ENCODE results near the gene TAS2R3. TPM values are rescaled to one million over a fixed set of nuclear protein-coding genes. Genes with fewer than 3 reads are reported as not detected.

The TAS2R3 gene
- total and polyA plus RNA-seq, 10 donors = 1.5 to 9.3 (median 4.8) TPM; not detected in 3

DNA sequence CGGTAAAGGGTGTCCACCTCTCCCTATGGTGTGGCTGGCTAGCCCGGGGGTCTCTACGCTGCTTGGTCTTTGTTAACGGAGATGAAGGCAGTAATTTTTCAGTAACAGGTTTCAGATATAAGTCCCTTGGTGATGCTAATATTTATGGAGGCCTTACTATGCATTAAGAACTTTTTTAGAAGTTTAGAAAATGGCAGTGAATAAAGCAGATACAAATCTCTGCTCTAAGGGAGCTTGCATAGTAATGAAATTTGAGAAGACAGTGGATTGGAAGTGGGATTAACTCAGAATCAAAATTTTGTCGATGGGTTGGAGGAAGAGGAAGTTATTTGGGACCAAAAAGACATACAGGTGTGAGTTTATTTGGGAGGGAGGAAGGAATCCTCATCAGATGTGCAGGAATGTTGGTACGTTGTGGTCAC is 25.3 kb upstream of the TAS2R3 start:
- TF ChIP-seq POLR2AphosphoS5 (IDR thresholded peaks at IDR 0.05) (no peak), POLR2A (IDR thresholded peaks at IDR 0.05) (no peak)
- TF ChIP-seq, protein P1, sequence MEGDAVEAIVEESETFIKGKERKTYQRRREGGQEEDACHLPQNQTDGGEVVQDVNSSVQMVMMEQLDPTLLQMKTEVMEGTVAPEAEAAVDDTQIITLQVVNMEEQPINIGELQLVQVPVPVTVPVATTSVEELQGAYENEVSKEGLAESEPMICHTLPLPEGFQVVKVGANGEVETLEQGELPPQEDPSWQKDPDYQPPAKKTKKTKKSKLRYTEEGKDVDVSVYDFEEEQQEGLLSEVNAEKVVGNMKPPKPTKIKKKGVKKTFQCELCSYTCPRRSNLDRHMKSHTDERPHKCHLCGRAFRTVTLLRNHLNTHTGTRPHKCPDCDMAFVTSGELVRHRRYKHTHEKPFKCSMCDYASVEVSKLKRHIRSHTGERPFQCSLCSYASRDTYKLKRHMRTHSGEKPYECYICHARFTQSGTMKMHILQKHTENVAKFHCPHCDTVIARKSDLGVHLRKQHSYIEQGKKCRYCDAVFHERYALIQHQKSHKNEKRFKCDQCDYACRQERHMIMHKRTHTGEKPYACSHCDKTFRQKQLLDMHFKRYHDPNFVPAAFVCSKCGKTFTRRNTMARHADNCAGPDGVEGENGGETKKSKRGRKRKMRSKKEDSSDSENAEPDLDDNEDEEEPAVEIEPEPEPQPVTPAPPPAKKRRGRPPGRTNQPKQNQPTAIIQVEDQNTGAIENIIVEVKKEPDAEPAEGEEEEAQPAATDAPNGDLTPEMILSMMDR (IDR thresholded peaks at IDR 0.05 in 8 of 11, conservative IDR thresholded peaks at IDR 0.05 in 3 of 11) = no peak
- 0 to 2% (median 1%) methylated on average over 6 of the region's 6 CpGs for WGBS, 5 donors
- intact Hi-C loops (cut with DNase I; ENCODE audit: low total_unique reads) = loop anchor here (10.0 kb wide), 1 partner anchor 84 kb away; no protein-coding TSS in a partner anchor

DNA sequence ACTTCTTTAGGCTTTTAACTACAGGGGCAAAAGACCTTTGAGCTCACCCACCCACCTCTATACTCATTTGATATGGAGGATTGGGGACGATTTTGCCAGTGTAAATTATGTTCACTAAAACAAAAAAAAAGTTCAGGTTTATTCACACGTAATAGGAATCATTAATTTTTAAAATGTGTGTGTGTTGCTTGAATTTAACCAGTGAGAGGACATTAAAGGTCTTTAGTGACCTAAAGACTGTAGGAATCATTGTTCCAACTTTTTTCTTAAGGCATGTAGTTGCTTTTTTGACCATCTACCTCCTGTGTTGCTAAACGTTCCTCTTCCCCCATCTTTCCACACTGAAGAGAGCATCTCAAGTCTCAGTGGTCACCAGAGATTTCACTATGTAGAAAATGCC is 24.6 kb upstream of the TAS2R3 start:
- peaks cover 18 to 55% (median 43%) of the 10 kb centered on the region in 6 donors for H3K4me1 ChIP-seq
- H3K27me3 ChIP-seq (replicated peaks in 1 of 7) = no peaks in the 10 kb centered on the region
- DNase-seq = no peak
- TF ChIP-seq POLR2A (IDR thresholded peaks at IDR 0.05) (no peak), POLR2AphosphoS5 (IDR thresholded peaks at IDR 0.05) (no peak)
- TF ChIP-seq, protein P1 (IDR thresholded peaks at IDR 0.05 in 8 of 11, conservative IDR thresholded peaks at IDR 0.05 in 3 of 11) = no peak
- intact Hi-C loops (cut with DNase I; ENCODE audit: low total_unique reads) = loop anchor here (10.0 kb wide), 1 partner anchor 84 kb away; no protein-coding TSS in a partner anchor
- no peaks in the 10 kb centered on the region for H3K9me3 ChIP-seq
- peak overlapping the region in 7 of 8 donors; percentile 41 to 84 (median 76) for H3K4me3 ChIP-seq
- peaks cover 0 to 52% (median 38%) of the 10 kb centered on the region in 6 donors for H3K36me3 ChIP-seq
- 55 to 75% (median 64%) methylated on average over 3 of the region's 3 CpGs for WGBS, 5 donors
- no peak overlapping the region for H3K27ac ChIP-seq

More for the DNA sequence above, 25.3 kb upstream of the TAS2R3 start:
- DNase-seq = no peak
- Histone ChIP-seq H3K27ac (peak overlapping the region; percentile 64 to 90 (median 88)), H3K36me3 (peaks cover 0 to 45% (median 31%) of the 10 kb centered on the region in 6 donors), H3K27me3 (replicated peaks in 1 of 7) (no peaks in the 10 kb centered on the region), H3K9me3 (no peaks in the 10 kb centered on the region), H3K4me3 (peak overlapping the region; percentile 41 to 84 (median 76)), H3K4me1 (peaks cover 18 to 55% (median 43%) of the 10 kb centered on the region in 6 donors)

DNA sequence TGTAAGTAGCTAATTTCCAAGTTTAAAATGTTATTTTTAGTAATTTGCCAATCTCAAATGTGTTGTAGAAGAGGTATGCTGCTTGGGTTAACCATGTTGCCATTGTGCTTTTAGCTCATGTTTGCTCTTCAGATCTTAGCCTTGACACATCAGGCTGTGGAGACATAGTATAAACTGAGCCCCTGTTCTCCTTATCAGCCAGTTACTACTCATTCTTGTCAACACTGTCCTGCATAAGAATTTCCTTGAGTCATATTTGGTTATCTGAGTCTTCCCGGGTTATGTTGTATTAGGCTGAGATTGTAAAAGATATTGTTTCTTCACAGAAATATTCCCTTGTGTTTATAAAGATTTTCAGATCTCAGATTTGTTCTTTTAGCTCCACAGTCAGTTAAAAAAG is 21.7 kb upstream of the TAS2R3 start:
- 89 to 100% (median 98%) methylated on average over 1 of the region's 1 CpG for WGBS, 5 donors
- intact Hi-C loops (cut with DNase I; ENCODE audit: low total_unique reads) = no loop called here
- TF ChIP-seq POLR2A (IDR thresholded peaks at IDR 0.05) = no peak
- TF ChIP-seq, protein P1 (IDR thresholded peaks at IDR 0.05 in 8 of 11, conservative IDR thresholded peaks at IDR 0.05 in 3 of 11) = no peak
- no peak for TF ChIP-seq POLR2AphosphoS5 (IDR thresholded peaks at IDR 0.05)
- Histone ChIP-seq H3K27ac (no peak overlapping the region), H3K9me3 (no peaks in the 10 kb centered on the region), H3K4me1 (peaks cover 18 to 44% (median 38%) of the 10 kb centered on the region in 6 donors), H3K4me3 (no peak overlapping the region), H3K36me3 (peaks cover 5 to 81% (median 68%) of the 10 kb centered on the region in 6 donors), H3K27me3 (replicated peaks in 1 of 7) (no peaks in the 10 kb centered on the region)
- DNase-seq = no peak

DNA sequence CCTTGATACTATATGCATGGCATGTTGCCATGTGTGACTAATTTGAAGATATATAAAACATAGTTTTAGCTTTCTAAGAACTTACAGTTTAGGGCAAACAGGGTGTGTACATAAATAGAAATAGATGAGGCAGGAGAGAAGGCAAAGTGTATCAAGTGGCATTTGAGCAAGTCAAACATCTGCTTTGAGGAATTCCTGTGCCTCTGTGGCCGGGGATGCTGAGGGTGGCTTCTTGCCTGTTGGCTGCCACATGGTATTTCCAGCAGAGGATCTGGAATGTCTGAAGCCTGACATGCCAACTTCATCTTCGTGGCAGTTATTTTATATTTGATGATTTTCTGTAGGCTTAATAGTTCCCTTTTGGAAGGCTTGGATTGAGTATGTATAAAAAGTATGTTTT is 19.8 kb upstream of the TAS2R3 start:
- intact Hi-C loops (cut with DNase I; ENCODE audit: low total_unique reads) = no loop called here
- WGBS, 5 donors = 89 to 98% (median 94%) methylated on average over 2 of the region's 2 CpGs
- H3K4me3 ChIP-seq = no peak overlapping the region
- no peaks in the 10 kb centered on the region for H3K9me3 ChIP-seq
- no peak for DNase-seq
- H3K36me3 ChIP-seq = peaks cover 9 to 100% (median 86%) of the 10 kb centered on the region in 6 donors
- peaks cover 14 to 33% (median 26%) of the 10 kb centered on the region in 6 donors for H3K4me1 ChIP-seq
- no peak for TF ChIP-seq POLR2A (IDR thresholded peaks at IDR 0.05)
- TF ChIP-seq, protein P1 (IDR thresholded peaks at IDR 0.05 in 8 of 11, conservative IDR thresholded peaks at IDR 0.05 in 3 of 11) = no peak
- no peaks in the 10 kb centered on the region for H3K27me3 ChIP-seq (replicated peaks in 1 of 7)
- no peak overlapping the region for H3K27ac ChIP-seq

Data from spleen (tissue), 11 donors.